ENCODE data around the gene MEGF11. TPM values are rescaled to one million over a fixed set of nuclear protein-coding genes. Genes with fewer than 3 reads are reported as not detected.

MEGF11 gene
- total RNA-seq, 1 experiment from 2014 or later = not detected

- DNase-seq (no peak), ATAC-seq (no peak)
- Histone ChIP-seq H3K9me3 (ENCODE audit: low read length) (no peaks in the 10 kb centered on the region), H3K36me3 (ENCODE audit: low read depth, low read length) (no peaks in the 10 kb centered on the region), H3K4me2 (ENCODE audit: low read length) (no peak overlapping the region), H3K4me1 (ENCODE audit: insufficient read depth, low read length) (no peaks in the 10 kb centered on the region), H3K9ac (ENCODE audit: low read length) (no peak overlapping the region), H3F3A (ENCODE audit: low read length, unreplicated experiment) (no peaks in the 10 kb centered on the region), H2AFZ (ENCODE audit: low read length) (no peak overlapping the region), H3K9me2 (replicated peaks; ENCODE audit: low read length) (no peaks in the 10 kb centered on the region), H4K20me1 (ENCODE audit: low read length) (no peaks in the 10 kb centered on the region), H3K27me3 (ENCODE audit: low read length) (peaks cover 11% of the 10 kb centered on the region), H3K27ac (ENCODE audit: low read length) (no peak overlapping the region), H3K4me3 (ENCODE audit: low read length) (no peak overlapping the region), H3K79me2 (ENCODE audit: low read length) (no peaks in the 10 kb centered on the region)
- TF ChIP-seq CTCF (conservative IDR thresholded peaks at IDR 0.05; ENCODE audit: low read depth, low read length) (no peak), EZH2 (IDR thresholded peaks at IDR 0.05; ENCODE audit: low read length, unreplicated experiment) (no peak), EZH2phosphoT487 (IDR thresholded peaks at IDR 0.05; ENCODE audit: borderline replicate concordance, low read length) (no peak)
- ChIA-PET CTCF (no interaction called here), POLR2A (ENCODE audit: unreplicated experiment) (no interaction called here)
- intact Hi-C loops (cut with micrococcal nuclease) = no loop called here
- no TSS peak for BruUV-seq (replicated peaks)
Measured at GRCh38 chr15:66044837-66045236, 208.7 kb downstream of the MEGF11 start.

DNA sequence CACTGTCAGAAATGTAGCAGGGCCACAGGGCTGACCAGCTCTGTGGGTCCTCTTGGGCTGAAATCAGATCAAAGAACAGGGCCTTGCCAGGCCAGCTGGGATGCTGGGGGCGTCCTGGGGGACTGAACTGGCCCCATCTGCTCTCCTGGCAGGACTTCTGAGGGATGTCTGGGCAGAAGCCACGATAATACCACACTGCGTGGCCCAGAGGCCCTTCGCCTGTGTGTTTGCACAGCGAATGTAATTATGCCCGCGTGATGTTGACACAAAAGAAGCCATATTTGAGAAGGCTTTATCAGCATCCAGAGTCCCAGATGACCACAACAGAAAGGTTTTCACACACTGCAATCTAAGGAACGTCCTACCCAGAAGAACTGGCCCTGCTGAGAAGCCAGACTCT lies 210.3 kb downstream of the MEGF11 start:
- no TSS peak for BruUV-seq (replicated peaks)
- H4K20me1 ChIP-seq (ENCODE audit: low read length) = no peaks in the 10 kb centered on the region
- H3K4me3 ChIP-seq (ENCODE audit: low read length) = no peak overlapping the region
- H3K9ac ChIP-seq (ENCODE audit: low read length) = no peak overlapping the region
- intact Hi-C loops (cut with micrococcal nuclease) = no loop called here
- ATAC-seq (no peak), DNase-seq (no peak)
- no peak overlapping the region for H3K27ac ChIP-seq (ENCODE audit: low read length)
- no peaks in the 10 kb centered on the region for H3K36me3 ChIP-seq (ENCODE audit: low read depth, low read length)
- no peak for TF ChIP-seq EZH2phosphoT487 (IDR thresholded peaks at IDR 0.05; ENCODE audit: borderline replicate concordance, low read length)
- no peak for TF ChIP-seq EZH2 (IDR thresholded peaks at IDR 0.05; ENCODE audit: low read length, unreplicated experiment)
- TF ChIP-seq CTCF (conservative IDR thresholded peaks at IDR 0.05; ENCODE audit: low read depth, low read length) = no peak
- no peaks in the 10 kb centered on the region for H3K9me3 ChIP-seq (ENCODE audit: low read length)
- H3F3A ChIP-seq (ENCODE audit: low read length, unreplicated experiment) = no peaks in the 10 kb centered on the region
- no peaks in the 10 kb centered on the region for H3K9me2 ChIP-seq (replicated peaks; ENCODE audit: low read length)
- POLR2A ChIA-PET (ENCODE audit: unreplicated experiment) = no interaction called here
- H2AFZ ChIP-seq (ENCODE audit: low read length) = no peak overlapping the region
- H3K79me2 ChIP-seq (ENCODE audit: low read length) = no peaks in the 10 kb centered on the region
- no peak overlapping the region for H3K4me2 ChIP-seq (ENCODE audit: low read length)
- peaks cover 16% of the 10 kb centered on the region for H3K27me3 ChIP-seq (ENCODE audit: low read length)
- CTCF ChIA-PET = no interaction called here
- H3K4me1 ChIP-seq (ENCODE audit: insufficient read depth, low read length) = no peaks in the 10 kb centered on the region

DNA sequence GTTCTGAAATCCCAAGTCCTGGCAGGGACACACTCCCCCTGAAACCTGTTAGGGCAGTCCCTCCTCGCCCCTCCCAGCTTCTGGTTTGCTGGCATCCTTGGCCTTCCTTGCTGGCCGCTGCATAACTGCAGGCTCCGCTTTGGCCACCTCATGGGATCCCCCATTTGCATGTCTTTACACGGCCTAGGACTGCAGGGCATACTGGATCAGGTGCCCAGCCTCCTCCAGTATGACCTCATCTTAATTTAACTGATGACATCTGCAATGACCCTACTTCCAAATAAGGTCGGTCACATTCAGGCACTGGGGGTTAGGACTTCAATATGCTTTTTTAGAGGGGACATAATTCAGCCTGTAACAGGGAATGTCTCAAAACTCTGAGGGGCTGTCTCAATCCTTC lies 210.9 kb downstream of the MEGF11 start:
- H3K36me3 ChIP-seq (ENCODE audit: low read depth, low read length) = no peaks in the 10 kb centered on the region
- no peaks in the 10 kb centered on the region for H3F3A ChIP-seq (ENCODE audit: low read length, unreplicated experiment)
- BruUV-seq (replicated peaks) = no TSS peak
- H3K4me2 ChIP-seq (ENCODE audit: low read length) = no peak overlapping the region
- no peaks in the 10 kb centered on the region for H3K9me3 ChIP-seq (ENCODE audit: low read length)
- H3K27ac ChIP-seq (ENCODE audit: low read length) = no peak overlapping the region
- H3K4me3 ChIP-seq (ENCODE audit: low read length) = no peak overlapping the region
- no peaks in the 10 kb centered on the region for H3K79me2 ChIP-seq (ENCODE audit: low read length)
- peaks cover 22% of the 10 kb centered on the region for H3K27me3 ChIP-seq (ENCODE audit: low read length)
- DNase-seq (no peak), ATAC-seq (no peak)
- intact Hi-C loops (cut with micrococcal nuclease) = no loop called here
- no peak overlapping the region for H2AFZ ChIP-seq (ENCODE audit: low read length)
- H3K4me1 ChIP-seq (ENCODE audit: insufficient read depth, low read length) = no peaks in the 10 kb centered on the region
- ChIA-PET CTCF (no interaction called here), POLR2A (ENCODE audit: unreplicated experiment) (no interaction called here)
- H3K9me2 ChIP-seq (replicated peaks; ENCODE audit: low read length) = no peaks in the 10 kb centered on the region
- H4K20me1 ChIP-seq (ENCODE audit: low read length) = no peaks in the 10 kb centered on the region
- no peak overlapping the region for H3K9ac ChIP-seq (ENCODE audit: low read length)
- TF ChIP-seq EZH2phosphoT487 (IDR thresholded peaks at IDR 0.05; ENCODE audit: borderline replicate concordance, low read length) (no peak), CTCF (conservative IDR thresholded peaks at IDR 0.05; ENCODE audit: low read depth, low read length) (no peak), EZH2 (IDR thresholded peaks at IDR 0.05; ENCODE audit: low read length, unreplicated experiment) (no peak)
